Fibroblast of lung (primary cell): Measurements from ENCODE around the gene MCF2L. TPM values are rescaled to one million over a fixed set of nuclear protein-coding genes. Genes with fewer than 3 reads are reported as not detected.
"Not testable (repeated sequence)": the region's sequence is repeated elsewhere in the genome, so short reads cannot be mapped to it uniquely, and the experiment has no call there.

Experiments used
- DNase-seq, 2 donors: peaks; one replicate each; pipeline versions ENCODE4 v3.0.0 to v3.0.0-alpha.2; 2010; ENCODE audit warnings: low read depth in 2 of 2
- H2AFZ ChIP-seq: 2 replicates; pipeline ENCODE4 v1.5.1; 2012; ENCODE audit warnings: low read length, control low read depth, inconsistent platforms
- H3K27ac ChIP-seq: 2 replicates; pipeline ENCODE4 v1.5.1; 2011; ENCODE audit warnings: low read length, control low read depth; ENCODE audit not compliant: insufficient read depth
- H3K27me3 ChIP-seq: 2 replicates; pipeline ENCODE4 v1.5.1; 2011; ENCODE audit warnings: mild to moderate bottlenecking, low read length; ENCODE audit not compliant: control insufficient read depth, insufficient read depth
- H3K36me3 ChIP-seq: 2 replicates; pipeline ENCODE4 v1.5.1; 2011; ENCODE audit warnings: low read length; ENCODE audit not compliant: control insufficient read depth, insufficient read depth
- H3K4me1 ChIP-seq: 2 replicates; pipeline ENCODE4 v1.5.1; 2011; ENCODE audit warnings: low read length; ENCODE audit not compliant: control insufficient read depth, insufficient read depth; ENCODE audit errors: extremely low read depth
- H3K4me2 ChIP-seq: 2 replicates; pipeline ENCODE4 v1.5.1; 2011; ENCODE audit warnings: low read length, control low read depth; ENCODE audit not compliant: insufficient read depth; ENCODE audit errors: extremely low read depth
- H3K4me3 ChIP-seq, 4 experiments: fragments of 200-600 bp in 1 of 4; sonication (generic) in 1 of 4; replicated peaks in 1 of 4; 2 replicates each; pipeline ENCODE4 v1.5.1; 2011 to 2016; ENCODE audit warnings: low read length in 4 of 4, low read depth in 3 of 4, mild to moderate bottlenecking in 3 of 4, control low read depth in 2 of 4, inconsistent platforms in 1 of 4, mixed read lengths in 1 of 4; ENCODE audit not compliant: insufficient read depth in 1 of 4; ENCODE audit errors: control extremely low read depth in 1 of 4
- H3K79me2 ChIP-seq: 2 replicates; pipeline ENCODE4 v1.5.1; 2012; ENCODE audit warnings: mild to moderate bottlenecking, low read length, inconsistent platforms; ENCODE audit not compliant: control insufficient read depth, insufficient read depth
- H3K9ac ChIP-seq: 2 replicates; pipeline ENCODE4 v1.5.1; 2011; ENCODE audit warnings: mild to moderate bottlenecking, low read length, control low read depth; ENCODE audit not compliant: insufficient read depth
- H3K9me3 ChIP-seq: 2 replicates; pipeline ENCODE4 v1.5.1; 2012; ENCODE audit warnings: low read depth, low read length; ENCODE audit not compliant: control insufficient read depth, insufficient read depth
- H4K20me1 ChIP-seq: 2 replicates; pipeline ENCODE4 v1.5.1; 2011; ENCODE audit warnings: low read length; ENCODE audit not compliant: control insufficient read depth, insufficient read depth; ENCODE audit errors: extremely low read depth
- EZH2 ChIP-seq: IDR thresholded peaks from 2 replicates; pipeline ENCODE4 v1.5.1; 2012; ENCODE audit warnings: low read length, control low read depth, mild to moderate bottlenecking; ENCODE audit errors: missing control alignments
- polyA plus RNA-seq, 2 donors: library from polyadenylated mRNA; depleted of rRNA in 1 of 2; stranded (reverse) in 1 of 2; unstranded in 1 of 2; fragments of >200 nt; gene quantifications; 2 replicates each; pipeline ENCODE4 v1.2.1, GENCODE V29; 2011 to 2012; ENCODE audit warnings: missing spikeins in 1 of 2
- total RNA-seq: library from RNA; depleted of rRNA; stranded (reverse); fragments of >200 nt; gene quantifications from 2 replicates; pipeline ENCODE4 v1.2.1, GENCODE V29; 2014
- TF ChIP-seq, protein P1 (sequence below), 2 donors: IDR thresholded peaks in 1 of 2; conservative IDR thresholded peaks in 1 of 2; 1 replicate in 1 of 2; 2 replicates in 1 of 2; pipeline ENCODE4 v1.5.1; 2011 to 2012; ENCODE audit warnings: low read length in 2 of 2, control low read depth in 1 of 2, inconsistent platforms in 1 of 2, low read depth in 1 of 2, mild to moderate bottlenecking in 1 of 2

The MCF2L gene
- total and polyA plus RNA-seq, 2 donors (not counting 1 experiment from before 2014, with no cell fraction given): 0.18 to 3.3 TPM

DNA sequence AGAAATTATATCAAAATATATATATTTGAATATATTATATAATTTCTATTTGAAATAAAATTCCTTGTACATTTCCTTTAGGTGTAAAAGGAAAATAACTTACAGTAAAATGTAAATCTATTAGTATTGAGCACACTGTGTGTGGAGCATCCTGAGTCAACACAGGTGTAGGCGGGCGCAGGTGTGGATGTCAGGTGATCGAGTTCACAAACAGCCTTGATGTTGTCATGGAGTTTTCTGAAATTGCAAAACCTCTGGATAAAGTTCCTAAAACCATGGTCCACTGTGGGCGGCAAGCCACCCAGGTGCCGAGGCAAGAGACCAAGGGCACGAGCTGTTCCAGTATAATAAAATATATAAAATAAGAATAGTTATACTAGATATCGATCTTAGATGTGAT, 27.7 kb upstream of the MCF2L start:
- Histone ChIP-seq H3K79me2 (no peaks in the 10 kb centered on the region), H3K9ac (no peak overlapping the region), H3K4me3 (no peak overlapping the region), H2AFZ (no peak overlapping the region), H3K36me3 (no peaks in the 10 kb centered on the region), H3K4me2 (no peak overlapping the region), H3K9me3 (no peaks in the 10 kb centered on the region), H3K27ac (no peak overlapping the region), H3K4me1 (peaks cover 5% of the 10 kb centered on the region), H4K20me1 (no peaks in the 10 kb centered on the region), H3K27me3 (peaks cover 4% of the 10 kb centered on the region)
- no peak for DNase-seq
- no peak for TF ChIP-seq EZH2
- TF ChIP-seq, protein P1, sequence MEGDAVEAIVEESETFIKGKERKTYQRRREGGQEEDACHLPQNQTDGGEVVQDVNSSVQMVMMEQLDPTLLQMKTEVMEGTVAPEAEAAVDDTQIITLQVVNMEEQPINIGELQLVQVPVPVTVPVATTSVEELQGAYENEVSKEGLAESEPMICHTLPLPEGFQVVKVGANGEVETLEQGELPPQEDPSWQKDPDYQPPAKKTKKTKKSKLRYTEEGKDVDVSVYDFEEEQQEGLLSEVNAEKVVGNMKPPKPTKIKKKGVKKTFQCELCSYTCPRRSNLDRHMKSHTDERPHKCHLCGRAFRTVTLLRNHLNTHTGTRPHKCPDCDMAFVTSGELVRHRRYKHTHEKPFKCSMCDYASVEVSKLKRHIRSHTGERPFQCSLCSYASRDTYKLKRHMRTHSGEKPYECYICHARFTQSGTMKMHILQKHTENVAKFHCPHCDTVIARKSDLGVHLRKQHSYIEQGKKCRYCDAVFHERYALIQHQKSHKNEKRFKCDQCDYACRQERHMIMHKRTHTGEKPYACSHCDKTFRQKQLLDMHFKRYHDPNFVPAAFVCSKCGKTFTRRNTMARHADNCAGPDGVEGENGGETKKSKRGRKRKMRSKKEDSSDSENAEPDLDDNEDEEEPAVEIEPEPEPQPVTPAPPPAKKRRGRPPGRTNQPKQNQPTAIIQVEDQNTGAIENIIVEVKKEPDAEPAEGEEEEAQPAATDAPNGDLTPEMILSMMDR (conservative IDR thresholded peaks at IDR 0.05 in 1 of 2, IDR thresholded peaks at IDR 0.05 in 1 of 2; ENCODE audit: low read depth in 1 of 2, low read length in 2 of 2): no peak

DNA sequence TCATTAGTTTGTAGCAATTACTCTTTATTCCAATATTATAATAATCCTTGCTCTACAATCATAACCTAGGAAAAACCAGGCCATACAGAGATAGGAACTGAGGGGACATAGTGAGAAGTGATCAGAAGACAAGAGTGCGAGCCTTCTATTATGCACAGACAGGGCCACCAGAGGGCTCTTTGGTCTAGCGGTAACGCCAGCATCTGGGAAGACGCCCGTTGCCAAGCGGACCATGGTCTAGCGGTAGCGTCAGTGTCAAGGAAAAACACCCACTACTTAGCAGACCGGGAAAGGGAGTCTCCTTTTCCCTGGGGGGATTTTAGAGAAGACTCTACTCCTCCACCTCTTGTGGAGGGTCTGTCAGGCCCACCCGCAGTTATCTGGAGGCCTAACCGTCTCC, 27.2 kb upstream of the MCF2L start:
- H3K9me3 ChIP-seq, H3K4me1 ChIP-seq, H4K20me1 ChIP-seq, H3K4me3 ChIP-seq, H2AFZ ChIP-seq, H3K27me3 ChIP-seq, H3K4me2 ChIP-seq, H3K36me3 ChIP-seq, H3K79me2 ChIP-seq, H3K27ac ChIP-seq, DNase-seq, H3K9ac ChIP-seq: not testable (repeated sequence)

- H3K27me3 ChIP-seq: peaks cover 8% of the 10 kb centered on the region
- H3K79me2 ChIP-seq: no peaks in the 10 kb centered on the region
- no peaks in the 10 kb centered on the region for H4K20me1 ChIP-seq
- DNase-seq: peak; percentile 85 to 92
- H3K4me3 ChIP-seq: peak overlapping the region; percentile 37 to 60 (median 55)
- no peaks in the 10 kb centered on the region for H3K36me3 ChIP-seq
- TF ChIP-seq EZH2: no peak
- TF ChIP-seq, protein P1 (conservative IDR thresholded peaks at IDR 0.05 in 1 of 2, IDR thresholded peaks at IDR 0.05 in 1 of 2; ENCODE audit: low read depth in 1 of 2, low read length in 2 of 2): peak; percentile 95 to 99
- H3K9ac ChIP-seq: no peak overlapping the region
- H3K4me1 ChIP-seq: peaks cover 5% of the 10 kb centered on the region
- H3K4me2 ChIP-seq: peak overlapping the region; percentile 88
- H3K9me3 ChIP-seq: no peaks in the 10 kb centered on the region
- H3K27ac ChIP-seq: no peak overlapping the region
- no peak overlapping the region for H2AFZ ChIP-seq
These were observed 26.2 kb upstream of the MCF2L start for GRCh38 chr13:112942689-112943308.
